Measurements from ENCODE around the gene KIRREL3. TPM values are rescaled to one million over a fixed set of nuclear protein-coding genes. Genes with fewer than 3 reads are reported as not detected.

KIRREL3 gene
- polyA plus RNA-seq, 1 of the 3 experiments (the other 2 are of a cell fraction), result 3.7 TPM

GRCh38 chr11:126892756-126893155 lies 107.8 kb downstream of the KIRREL3 start:
- 87% methylated on average over 9 of the region's 9 CpGs for WGBS (ENCODE audit: low lambda C conversion rate)
- Histone ChIP-seq H3K9me2 (no peaks in the 10 kb centered on the region), H3K27me3 (ENCODE audit: insufficient read depth) (no peaks in the 10 kb centered on the region), H3K9me3 (no peaks in the 10 kb centered on the region), H3K9ac (no peak overlapping the region), H3K4me2 (no peak overlapping the region), H3K36me3 (replicated peaks in 1 of 2; ENCODE audit: control insufficient read depth in 1 of 2, insufficient read depth in 2 of 2, low read length in 1 of 2) (peaks cover 0 to 7% of the 10 kb centered on the region in 2 experiments), H3K4me3 (ENCODE audit: low read depth in 2 of 2, low read length in 1 of 2) (no peak overlapping the region), H4K20me1 (ENCODE audit: insufficient read depth) (no peaks in the 10 kb centered on the region), H3F3A (replicated peaks; ENCODE audit: insufficient read depth) (peaks cover 12% of the 10 kb centered on the region), H3K4me1 (ENCODE audit: control insufficient read depth in 1 of 2, insufficient read depth in 2 of 2, low read depth in 1 of 2, low read length in 1 of 2) (peaks cover 0 to 12% of the 10 kb centered on the region in 2 experiments; a peak in 2 of 4 replicates), H2AFZ (ENCODE audit: low read depth) (no peak overlapping the region), H3K79me2 (ENCODE audit: insufficient read depth) (no peaks in the 10 kb centered on the region), H3K27ac (ENCODE audit: low read depth in 2 of 2, low read length in 1 of 2) (no peak overlapping the region)
- POLR2A ChIA-PET, result no interaction called here
- no peak for DNase-seq
- TF ChIP-seq FOXJ3 (CRISPR knock-in tag; IDR thresholded peaks at IDR 0.05), result no peak
- no peak for TF ChIP-seq SIN3A (IDR thresholded peaks at IDR 0.05; ENCODE audit: borderline replicate concordance, low read depth, low read length)
- TF ChIP-seq USF1 (IDR thresholded peaks at IDR 0.05; ENCODE audit: borderline replicate concordance, low read depth), result no peak
- no peak for TF ChIP-seq EP300 (IDR thresholded peaks at IDR 0.05; ENCODE audit: borderline replicate concordance in 1 of 2, low read depth in 1 of 2, low read length in 1 of 2)
- no peak for TF ChIP-seq NFIC (IDR thresholded peaks at IDR 0.05; ENCODE audit: borderline replicate concordance)
- no peak for TF ChIP-seq RAD21 (IDR thresholded peaks at IDR 0.05; ENCODE audit: low read length)
- TF ChIP-seq PBX3 (IDR thresholded peaks at IDR 0.05), result no peak
- TF ChIP-seq TAF1 (IDR thresholded peaks at IDR 0.05; ENCODE audit: borderline replicate concordance, low read depth, low read length), result no peak
- no peak for TF ChIP-seq GATA2 (CRISPR knock-in tag; IDR thresholded peaks at IDR 0.05)
- TF ChIP-seq YY1 (IDR thresholded peaks at IDR 0.05; ENCODE audit: low read depth), result no peak
- no peak for TF ChIP-seq ELF1 (IDR thresholded peaks at IDR 0.05)
- TF ChIP-seq FOSL2 (IDR thresholded peaks at IDR 0.05; ENCODE audit: borderline replicate concordance, low read depth), result no peak
- CTCF ChIA-PET, result interaction anchor here (1.0 to 1.7 kb wide), 5 partner anchors 9 to 412 kb away, joined by 3 to 6 read pairs (median 3); no protein-coding TSS in a partner anchor

GRCh38 chr11:126891556-126892217 lies 108.9 kb downstream of the KIRREL3 start:
- Histone ChIP-seq H3K27ac (ENCODE audit: low read depth in 2 of 2, low read length in 1 of 2) (peak overlapping the region in 1 of 2 experiments; percentile 61; a peak in 2 of 4 replicates), H4K20me1 (ENCODE audit: insufficient read depth) (no peaks in the 10 kb centered on the region), H3F3A (replicated peaks; ENCODE audit: insufficient read depth) (peaks cover 12% of the 10 kb centered on the region), H3K4me2 (peak overlapping the region; percentile 39), H3K79me2 (ENCODE audit: insufficient read depth) (no peaks in the 10 kb centered on the region), H3K9me3 (no peaks in the 10 kb centered on the region), H3K4me1 (ENCODE audit: control insufficient read depth in 1 of 2, insufficient read depth in 2 of 2, low read depth in 1 of 2, low read length in 1 of 2) (peaks cover 0 to 12% of the 10 kb centered on the region in 2 experiments; a peak in 2 of 4 replicates), H3K4me3 (ENCODE audit: low read depth in 2 of 2, low read length in 1 of 2) (no peak overlapping the region), H3K36me3 (replicated peaks in 1 of 2; ENCODE audit: control insufficient read depth in 1 of 2, insufficient read depth in 2 of 2, low read length in 1 of 2) (peaks cover 0 to 7% of the 10 kb centered on the region in 2 experiments), H3K9me2 (no peaks in the 10 kb centered on the region), H3K9ac (no peak overlapping the region), H2AFZ (ENCODE audit: low read depth) (0 out of 2 replicates have a peak overlapping the region, but pooled peaks have one; percentile 33), H3K27me3 (ENCODE audit: insufficient read depth) (no peaks in the 10 kb centered on the region)
- no peak for DNase-seq
- TF ChIP-seq TCF12 (IDR thresholded peaks at IDR 0.05) (peak; percentile 29; the same call in 1 of the 2 replicates), ZBTB33 (IDR thresholded peaks at IDR 0.05; ENCODE audit: borderline replicate concordance, low read depth) (no peak), RCOR1 (IDR thresholded peaks at IDR 0.05; ENCODE audit: low read length) (no peak), TEAD4 (IDR thresholded peaks at IDR 0.05; ENCODE audit: borderline replicate concordance, insufficient read depth) (no peak), USF1 (IDR thresholded peaks at IDR 0.05; ENCODE audit: borderline replicate concordance, low read depth) (no peak)
- CTCF ChIA-PET, result interaction anchor here (1.0 to 1.5 kb wide), 3 partner anchors 99 to 411 kb away, joined by 3 to 6 read pairs (median 3); no protein-coding TSS in a partner anchor
- WGBS (ENCODE audit: low lambda C conversion rate), result 75% methylated on average over 3 of the region's 4 CpGs
- POLR2A ChIA-PET, result no interaction called here

Data from SK-N-SH (cell line).